ENCODE results near the gene CSRP1.

- no peak for TF ChIP-seq POLR2AphosphoS5 (IDR thresholded peaks at IDR 0.05; ENCODE audit: low read depth, low read length)
- TF ChIP-seq, protein P1, sequence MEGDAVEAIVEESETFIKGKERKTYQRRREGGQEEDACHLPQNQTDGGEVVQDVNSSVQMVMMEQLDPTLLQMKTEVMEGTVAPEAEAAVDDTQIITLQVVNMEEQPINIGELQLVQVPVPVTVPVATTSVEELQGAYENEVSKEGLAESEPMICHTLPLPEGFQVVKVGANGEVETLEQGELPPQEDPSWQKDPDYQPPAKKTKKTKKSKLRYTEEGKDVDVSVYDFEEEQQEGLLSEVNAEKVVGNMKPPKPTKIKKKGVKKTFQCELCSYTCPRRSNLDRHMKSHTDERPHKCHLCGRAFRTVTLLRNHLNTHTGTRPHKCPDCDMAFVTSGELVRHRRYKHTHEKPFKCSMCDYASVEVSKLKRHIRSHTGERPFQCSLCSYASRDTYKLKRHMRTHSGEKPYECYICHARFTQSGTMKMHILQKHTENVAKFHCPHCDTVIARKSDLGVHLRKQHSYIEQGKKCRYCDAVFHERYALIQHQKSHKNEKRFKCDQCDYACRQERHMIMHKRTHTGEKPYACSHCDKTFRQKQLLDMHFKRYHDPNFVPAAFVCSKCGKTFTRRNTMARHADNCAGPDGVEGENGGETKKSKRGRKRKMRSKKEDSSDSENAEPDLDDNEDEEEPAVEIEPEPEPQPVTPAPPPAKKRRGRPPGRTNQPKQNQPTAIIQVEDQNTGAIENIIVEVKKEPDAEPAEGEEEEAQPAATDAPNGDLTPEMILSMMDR (IDR thresholded peaks at IDR 0.05) = no peak
- TF ChIP-seq, protein P2, sequence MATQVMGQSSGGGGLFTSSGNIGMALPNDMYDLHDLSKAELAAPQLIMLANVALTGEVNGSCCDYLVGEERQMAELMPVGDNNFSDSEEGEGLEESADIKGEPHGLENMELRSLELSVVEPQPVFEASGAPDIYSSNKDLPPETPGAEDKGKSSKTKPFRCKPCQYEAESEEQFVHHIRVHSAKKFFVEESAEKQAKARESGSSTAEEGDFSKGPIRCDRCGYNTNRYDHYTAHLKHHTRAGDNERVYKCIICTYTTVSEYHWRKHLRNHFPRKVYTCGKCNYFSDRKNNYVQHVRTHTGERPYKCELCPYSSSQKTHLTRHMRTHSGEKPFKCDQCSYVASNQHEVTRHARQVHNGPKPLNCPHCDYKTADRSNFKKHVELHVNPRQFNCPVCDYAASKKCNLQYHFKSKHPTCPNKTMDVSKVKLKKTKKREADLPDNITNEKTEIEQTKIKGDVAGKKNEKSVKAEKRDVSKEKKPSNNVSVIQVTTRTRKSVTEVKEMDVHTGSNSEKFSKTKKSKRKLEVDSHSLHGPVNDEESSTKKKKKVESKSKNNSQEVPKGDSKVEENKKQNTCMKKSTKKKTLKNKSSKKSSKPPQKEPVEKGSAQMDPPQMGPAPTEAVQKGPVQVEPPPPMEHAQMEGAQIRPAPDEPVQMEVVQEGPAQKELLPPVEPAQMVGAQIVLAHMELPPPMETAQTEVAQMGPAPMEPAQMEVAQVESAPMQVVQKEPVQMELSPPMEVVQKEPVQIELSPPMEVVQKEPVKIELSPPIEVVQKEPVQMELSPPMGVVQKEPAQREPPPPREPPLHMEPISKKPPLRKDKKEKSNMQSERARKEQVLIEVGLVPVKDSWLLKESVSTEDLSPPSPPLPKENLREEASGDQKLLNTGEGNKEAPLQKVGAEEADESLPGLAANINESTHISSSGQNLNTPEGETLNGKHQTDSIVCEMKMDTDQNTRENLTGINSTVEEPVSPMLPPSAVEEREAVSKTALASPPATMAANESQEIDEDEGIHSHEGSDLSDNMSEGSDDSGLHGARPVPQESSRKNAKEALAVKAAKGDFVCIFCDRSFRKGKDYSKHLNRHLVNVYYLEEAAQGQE (IDR thresholded peaks at IDR 0.05; ENCODE audit: insufficient read depth in 1 of 2, low read depth in 2 of 2, low read length in 1 of 2) = no peak
Observed at GRCh38 chr1:201511941-201512539, 5.1 kb upstream of the CSRP1 start.

Data from Panc1 (cell line).